ENCODE results near the gene HTR1E.
A peak's percentile ranks its signal among the peaks of the same experiment; 100 is the strongest.
"Not testable (repeated sequence)": the region's sequence is repeated elsewhere in the genome, so short reads cannot be mapped to it uniquely, and the experiment has no call there.

Gene HTR1E

GRCh38 chr6:86937219-86938079 lies at the start of gene HTR1E:
Gene HTR1E, plus strand, starts transcription at chr6:86937528. Its CDS starts 77,807 bp downstream, at chr6:87015335.
- no peak for DNase-seq (ENCODE audit: low read depth)

GRCh38 chr6:86888301-86888700 lies 49.0 kb upstream of the HTR1E start:
- DNase-seq (ENCODE audit: low read depth) = no peak

- not testable (repeated sequence) for DNase-seq (ENCODE audit: low read depth)
Measured at GRCh38 chr6:86897265-86897664, 40.1 kb upstream of the HTR1E start.

- no peak for DNase-seq (ENCODE audit: low read depth)
Measured at GRCh38 chr6:86913795-86914194, 23.5 kb upstream of the HTR1E start.

GRCh38 chr6:86916393-86916792 lies 20.9 kb upstream of the HTR1E start:
- no peak for DNase-seq (ENCODE audit: low read depth)

GRCh38 chr6:86927138-86927537 lies 10.2 kb upstream of the HTR1E start:
- DNase-seq (ENCODE audit: low read depth) = not testable (repeated sequence)

- not testable (repeated sequence) for DNase-seq (ENCODE audit: low read depth)
Measured at GRCh38 chr6:86927859-86928258, 9.5 kb upstream of the HTR1E start.

- DNase-seq (ENCODE audit: low read depth) = no peak
Measured at GRCh38 chr6:86934365-86934764, 3.0 kb upstream of the HTR1E start.

- DNase-seq (ENCODE audit: low read depth) = no peak
Measured at GRCh38 chr6:86936834-86937218, 502 bp upstream of the HTR1E start.

- DNase-seq (ENCODE audit: low read depth) = no peak
Measured at GRCh38 chr6:86938814-86939213, 1.5 kb downstream of the HTR1E start.

GRCh38 chr6:86941461-86941860 lies 4.1 kb downstream of the HTR1E start:
- DNase-seq (ENCODE audit: low read depth) = no peak

- DNase-seq (ENCODE audit: low read depth) = no peak
Measured at GRCh38 chr6:86942769-86943516, 5.6 kb downstream of the HTR1E start.

- DNase-seq (ENCODE audit: low read depth) = no peak
Measured at GRCh38 chr6:86943819-86944407, 6.6 kb downstream of the HTR1E start.

- no peak for DNase-seq (ENCODE audit: low read depth)
Measured at GRCh38 chr6:86949771-86950170, 12.4 kb downstream of the HTR1E start.

- DNase-seq (ENCODE audit: low read depth) = no peak
Measured at GRCh38 chr6:86952991-86953390, 15.7 kb downstream of the HTR1E start.

GRCh38 chr6:86959656-86960055 lies 22.3 kb downstream of the HTR1E start:
- peak; percentile 45 for DNase-seq (ENCODE audit: low read depth)

- no peak for DNase-seq (ENCODE audit: low read depth)
Measured at GRCh38 chr6:86961455-86962200, 24.3 kb downstream of the HTR1E start.

GRCh38 chr6:86963352-86963751 lies 26.0 kb downstream of the HTR1E start:
- no peak for DNase-seq (ENCODE audit: low read depth)

- no peak for DNase-seq (ENCODE audit: low read depth)
Measured at GRCh38 chr6:86964029-86964579, 26.8 kb downstream of the HTR1E start.

GRCh38 chr6:86966271-86966670 lies 28.9 kb downstream of the HTR1E start:
- DNase-seq (ENCODE audit: low read depth) = no peak

GRCh38 chr6:86969573-86969972 lies 32.2 kb downstream of the HTR1E start:
- no peak for DNase-seq (ENCODE audit: low read depth)

GRCh38 chr6:86973088-86973487 lies 35.8 kb downstream of the HTR1E start:
- DNase-seq (ENCODE audit: low read depth) = no peak

Measured in CMK (cell line).